WTC11 (cell line): Measurements from ENCODE around the gene CHST15. TPM values are rescaled to one million over a fixed set of nuclear protein-coding genes. Genes with fewer than 3 reads are reported as not detected.

ENCODE experiments used
- ATAC-seq: fragments of 200-7000 bp; cut with Tn5 transposase; 2 replicates; pipeline ENCODE4 v1.10.0; 2021; ENCODE audit warnings: mild to moderate bottlenecking, moderate library complexity
- CTCF ChIA-PET: fragments of 300-600 bp; sonication (Branson Sonifier 250); formaldehyde crosslinking; loops from one replicate; lab custom pipeline; 2021; ENCODE audit warnings: antibody characterized with exemption; lab: Charles Lee
- POLR2A ChIA-PET: fragments of 350-600 bp; sonication (Branson Sonifier 250); formaldehyde crosslinking; loops from one replicate; lab custom pipeline; 2021; ENCODE audit warnings: antibody characterized with exemption; lab: Charles Lee
- DNase-seq: peaks from one replicate; pipeline ENCODE4 v3.0.0; 2021; ENCODE audit warnings: low spot score
- H3K27ac Mint-ChIP-seq: 2 replicates; pipeline ENCODE4 v1.8.0; 2021; ENCODE audit warnings: mixed read lengths
- H3K27me3 Mint-ChIP-seq: 2 replicates; pipeline ENCODE4 v1.8.0; 2021; ENCODE audit warnings: low read depth, mild to moderate bottlenecking, moderate library complexity, mixed read lengths
- H3K36me3 Mint-ChIP-seq: 2 replicates; pipeline ENCODE4 v1.8.0; 2021; ENCODE audit warnings: mixed read lengths
- H3K4me1 Mint-ChIP-seq: 2 replicates; pipeline ENCODE4 v1.8.0; 2022; ENCODE audit warnings: mixed read lengths
- H3K4me3 Mint-ChIP-seq: 2 replicates; pipeline ENCODE4 v1.8.0; 2021; ENCODE audit warnings: mild to moderate bottlenecking, moderate library complexity, mixed read lengths
- H3K9me3 Mint-ChIP-seq: 2 replicates; pipeline ENCODE4 v1.8.0; 2021; ENCODE audit warnings: mixed read lengths
- ARID4B ChIP-seq: sonication (generic); formaldehyde crosslinking; IDR thresholded peaks from 2 replicates; pipeline ENCODE4 v1.8.0; 2023; ENCODE audit warnings: missing genetic modification reagents, mild to moderate bottlenecking, borderline replicate concordance
- ATF1 ChIP-seq: sonication (generic); formaldehyde crosslinking; IDR thresholded peaks from 2 replicates; pipeline ENCODE4 v1.8.1; 2023; ENCODE audit warnings: mild to moderate bottlenecking, moderate library complexity, missing genetic modification reagents
- CTCF ChIP-seq: fragments of 200-600 bp; IDR thresholded peaks from 2 replicates; pipeline ENCODE4 v1.8.0; 2022; ENCODE audit warnings: antibody characterized with exemption
- EMX1 ChIP-seq: fragments of 250-450 bp; sonication (Bioruptor Pico); IDR thresholded peaks from 2 replicates; pipeline ENCODE4 v1.8.0; 2021; ENCODE audit warnings: mild to moderate bottlenecking
- ESRRA ChIP-seq: sonication (generic); formaldehyde crosslinking; IDR thresholded peaks from 2 replicates; pipeline ENCODE4 v1.8.1; 2022; ENCODE audit warnings: mild to moderate bottlenecking, missing genetic modification reagents, borderline replicate concordance
- FOXP1 ChIP-seq: sonication (generic); formaldehyde crosslinking; IDR thresholded peaks from 2 replicates; pipeline ENCODE4 v1.8.0; 2022; ENCODE audit warnings: missing genetic modification reagents, mild to moderate bottlenecking, moderate library complexity, borderline replicate concordance
- IRF2 ChIP-seq: sonication (generic); formaldehyde crosslinking; IDR thresholded peaks from 2 replicates; pipeline ENCODE4 v1.8.0; 2022; ENCODE audit warnings: low read depth, missing genetic modification reagents, borderline replicate concordance
- JAZF1 ChIP-seq: fragments of 250-450 bp; sonication (Bioruptor Pico); IDR thresholded peaks from 2 replicates; pipeline ENCODE4 v1.9.0; 2021; ENCODE audit warnings: moderate library complexity, mild to moderate bottlenecking, inconsistent platforms
- KAT7 ChIP-seq: sonication (generic); formaldehyde crosslinking; IDR thresholded peaks from 2 replicates; pipeline ENCODE4 v1.8.1; 2023; ENCODE audit warnings: missing genetic modification reagents, mild to moderate bottlenecking, borderline replicate concordance
- SMAD3 ChIP-seq: sonication (generic); formaldehyde crosslinking; IDR thresholded peaks from 2 replicates; pipeline ENCODE4 v1.8.0; 2022; ENCODE audit warnings: missing genetic modification reagents, mild to moderate bottlenecking, borderline replicate concordance
- SP1 ChIP-seq: sonication (generic); formaldehyde crosslinking; conservative IDR thresholded peaks from 2 replicates; pipeline ENCODE4 v1.8.1; 2022; ENCODE audit warnings: missing genetic modification reagents
- ZMAT4 ChIP-seq: fragments of 250-450 bp; sonication (Bioruptor Pico); IDR thresholded peaks from 2 replicates; pipeline ENCODE4 v1.9.0; 2021; ENCODE audit warnings: mild to moderate bottlenecking
- ZNF232 ChIP-seq: sonication (generic); formaldehyde crosslinking; IDR thresholded peaks from 2 replicates; pipeline ENCODE4 v1.8.0; 2022; ENCODE audit warnings: mild to moderate bottlenecking, missing genetic modification reagents
- total RNA-seq: library from RNA; stranded (reverse); gene quantifications from 3 replicates; pipeline ENCODE4 v1.2.3, GENCODE V29; 2021
- TF ChIP-seq, protein P1 (sequence below): sonication (generic); formaldehyde crosslinking; IDR thresholded peaks from 2 replicates; pipeline ENCODE4 v1.8.1; 2022; ENCODE audit warnings: mild to moderate bottlenecking, missing genetic modification reagents, moderate library complexity, borderline replicate concordance
- TF ChIP-seq, protein P2 (sequence below): sonication (generic); formaldehyde crosslinking; IDR thresholded peaks from 2 replicates; pipeline ENCODE4 v1.8.0; 2022; ENCODE audit warnings: mild to moderate bottlenecking, missing genetic modification reagents
- TF ChIP-seq, protein P3 (sequence below): fragments of 250-450 bp; sonication (Bioruptor Pico); IDR thresholded peaks from 2 replicates; pipeline ENCODE4 v1.8.0; 2021; ENCODE audit warnings: mild to moderate bottlenecking
- TF ChIP-seq, protein P4 (sequence below): sonication (generic); formaldehyde crosslinking; IDR thresholded peaks from 2 replicates; pipeline ENCODE4 v1.8.0; 2023; ENCODE audit warnings: missing genetic modification reagents

Gene CHST15
- total RNA-seq, 1 experiment from 2014 or later, result 10.7 TPM

DNA sequence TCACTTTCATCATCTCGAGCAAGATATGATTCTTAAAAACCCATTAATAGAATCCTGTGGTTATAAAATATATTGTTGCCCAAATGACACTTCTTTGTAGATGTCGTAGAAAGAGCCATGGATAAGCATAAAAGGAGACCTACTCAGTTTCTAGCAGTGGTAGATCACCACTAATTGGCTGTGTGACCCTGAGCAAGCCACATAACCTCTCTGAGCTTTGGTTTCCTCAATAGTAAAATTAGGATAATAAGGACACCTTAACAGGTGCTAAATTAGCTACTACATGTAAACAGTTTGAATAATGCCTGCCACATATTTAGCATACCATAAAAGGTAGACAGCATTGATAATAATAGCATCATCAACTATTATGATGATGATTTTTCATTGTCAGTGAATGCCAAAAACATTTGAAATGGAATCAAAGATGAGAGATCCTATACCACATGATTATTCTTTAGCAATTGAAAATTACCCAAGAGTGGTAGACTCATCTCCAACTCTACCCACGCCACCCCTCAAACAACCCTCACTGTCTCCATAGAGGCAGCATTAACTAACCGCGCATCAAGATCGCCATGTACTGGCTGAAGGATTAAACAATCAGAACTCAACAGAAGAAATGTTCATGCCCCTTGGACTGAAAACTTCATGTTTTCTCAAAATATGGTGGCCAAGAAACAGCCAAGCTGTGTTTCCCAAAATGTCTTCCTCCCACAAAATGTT, 45.8 kb downstream of the CHST15 start (continued):
- no peak for TF ChIP-seq CTCF
- TF ChIP-seq ZMAT4, result no peak
- no peak for TF ChIP-seq KAT7
- TF ChIP-seq, protein P1, sequence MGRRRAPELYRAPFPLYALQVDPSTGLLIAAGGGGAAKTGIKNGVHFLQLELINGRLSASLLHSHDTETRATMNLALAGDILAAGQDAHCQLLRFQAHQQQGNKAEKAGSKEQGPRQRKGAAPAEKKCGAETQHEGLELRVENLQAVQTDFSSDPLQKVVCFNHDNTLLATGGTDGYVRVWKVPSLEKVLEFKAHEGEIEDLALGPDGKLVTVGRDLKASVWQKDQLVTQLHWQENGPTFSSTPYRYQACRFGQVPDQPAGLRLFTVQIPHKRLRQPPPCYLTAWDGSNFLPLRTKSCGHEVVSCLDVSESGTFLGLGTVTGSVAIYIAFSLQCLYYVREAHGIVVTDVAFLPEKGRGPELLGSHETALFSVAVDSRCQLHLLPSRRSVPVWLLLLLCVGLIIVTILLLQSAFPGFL, result no peak
- TF ChIP-seq ARID4B (CRISPR knock-in tag), result no peak

DNA sequence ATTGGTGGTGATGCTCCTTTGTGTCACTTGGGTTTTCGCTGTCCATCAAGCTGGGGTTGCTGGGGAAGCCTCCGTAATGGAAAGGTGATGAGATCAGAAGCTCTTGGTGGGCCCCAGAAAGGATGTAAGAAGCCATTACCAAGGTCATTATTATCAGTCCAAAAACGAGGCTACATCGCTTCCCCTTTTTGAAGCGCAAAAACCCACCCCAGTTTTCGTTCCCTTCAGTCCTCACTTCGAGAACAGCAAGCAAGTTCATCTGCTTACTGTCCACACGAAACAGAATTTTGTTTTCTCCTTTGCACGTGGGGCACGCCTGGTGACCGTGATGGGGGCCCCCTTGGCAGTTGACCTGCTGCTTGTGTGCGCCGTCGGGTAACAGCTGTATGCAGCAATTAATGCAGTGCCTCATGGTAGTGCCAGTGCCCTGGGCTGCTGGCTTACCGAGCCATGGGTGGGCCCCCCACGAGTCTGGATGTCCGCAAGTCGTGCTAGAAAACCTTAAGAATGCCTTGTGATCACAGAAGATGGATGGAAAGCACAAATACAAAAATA, 47.5 kb downstream of the CHST15 start:
- Mint-ChIP-seq H3K4me1 (peaks cover 26% of the 10 kb centered on the region), H3K27ac (no peak overlapping the region), H3K36me3 (peaks cover 5% of the 10 kb centered on the region; the same call in 1 of the 2 replicates), H3K4me3 (no peak overlapping the region), H3K27me3 (no peaks in the 10 kb centered on the region; the same call in 1 of the 2 replicates), H3K9me3 (no peaks in the 10 kb centered on the region)
- DNase-seq (no peak), ATAC-seq (no peak)
- POLR2A ChIA-PET, result no interaction called here
- CTCF ChIA-PET, result no interaction called here
- TF ChIP-seq IRF2 (no peak), JAZF1 (CRISPR knock-in tag) (no peak), SP1 (CRISPR knock-in tag) (no peak), EMX1 (CRISPR knock-in tag) (no peak), FOXP1 (CRISPR knock-in tag) (no peak), ZNF232 (CRISPR knock-in tag) (no peak), SMAD3 (CRISPR knock-in tag) (no peak), ATF1 (no peak), ESRRA (CRISPR knock-in tag) (no peak)
- TF ChIP-seq, protein P2, sequence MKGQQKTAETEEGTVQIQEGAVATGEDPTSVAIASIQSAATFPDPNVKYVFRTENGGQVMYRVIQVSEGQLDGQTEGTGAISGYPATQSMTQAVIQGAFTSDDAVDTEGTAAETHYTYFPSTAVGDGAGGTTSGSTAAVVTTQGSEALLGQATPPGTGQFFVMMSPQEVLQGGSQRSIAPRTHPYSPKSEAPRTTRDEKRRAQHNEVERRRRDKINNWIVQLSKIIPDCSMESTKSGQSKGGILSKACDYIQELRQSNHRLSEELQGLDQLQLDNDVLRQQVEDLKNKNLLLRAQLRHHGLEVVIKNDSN, result no peak
- TF ChIP-seq, protein P3, sequence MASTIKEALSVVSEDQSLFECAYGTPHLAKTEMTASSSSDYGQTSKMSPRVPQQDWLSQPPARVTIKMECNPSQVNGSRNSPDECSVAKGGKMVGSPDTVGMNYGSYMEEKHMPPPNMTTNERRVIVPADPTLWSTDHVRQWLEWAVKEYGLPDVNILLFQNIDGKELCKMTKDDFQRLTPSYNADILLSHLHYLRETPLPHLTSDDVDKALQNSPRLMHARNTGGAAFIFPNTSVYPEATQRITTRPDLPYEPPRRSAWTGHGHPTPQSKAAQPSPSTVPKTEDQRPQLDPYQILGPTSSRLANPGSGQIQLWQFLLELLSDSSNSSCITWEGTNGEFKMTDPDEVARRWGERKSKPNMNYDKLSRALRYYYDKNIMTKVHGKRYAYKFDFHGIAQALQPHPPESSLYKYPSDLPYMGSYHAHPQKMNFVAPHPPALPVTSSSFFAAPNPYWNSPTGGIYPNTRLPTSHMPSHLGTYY, result no peak
- TF ChIP-seq, protein P4, sequence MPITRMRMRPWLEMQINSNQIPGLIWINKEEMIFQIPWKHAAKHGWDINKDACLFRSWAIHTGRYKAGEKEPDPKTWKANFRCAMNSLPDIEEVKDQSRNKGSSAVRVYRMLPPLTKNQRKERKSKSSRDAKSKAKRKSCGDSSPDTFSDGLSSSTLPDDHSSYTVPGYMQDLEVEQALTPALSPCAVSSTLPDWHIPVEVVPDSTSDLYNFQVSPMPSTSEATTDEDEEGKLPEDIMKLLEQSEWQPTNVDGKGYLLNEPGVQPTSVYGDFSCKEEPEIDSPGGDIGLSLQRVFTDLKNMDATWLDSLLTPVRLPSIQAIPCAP, result no peak
